ENCODE data around the gene GFOD1. TPM values are rescaled to one million over a fixed set of nuclear protein-coding genes. Genes with fewer than 3 reads are reported as not detected.
A peak's percentile ranks its signal among the peaks of the same experiment; 100 is the strongest.
"Not testable (repeated sequence)": the region's sequence is repeated elsewhere in the genome, so short reads cannot be mapped to it uniquely, and the experiment has no call there.

The GFOD1 gene
- total and polyA plus RNA-seq, 2 experiments from 2014 or later: 16.2 to 30.5 TPM

DNA sequence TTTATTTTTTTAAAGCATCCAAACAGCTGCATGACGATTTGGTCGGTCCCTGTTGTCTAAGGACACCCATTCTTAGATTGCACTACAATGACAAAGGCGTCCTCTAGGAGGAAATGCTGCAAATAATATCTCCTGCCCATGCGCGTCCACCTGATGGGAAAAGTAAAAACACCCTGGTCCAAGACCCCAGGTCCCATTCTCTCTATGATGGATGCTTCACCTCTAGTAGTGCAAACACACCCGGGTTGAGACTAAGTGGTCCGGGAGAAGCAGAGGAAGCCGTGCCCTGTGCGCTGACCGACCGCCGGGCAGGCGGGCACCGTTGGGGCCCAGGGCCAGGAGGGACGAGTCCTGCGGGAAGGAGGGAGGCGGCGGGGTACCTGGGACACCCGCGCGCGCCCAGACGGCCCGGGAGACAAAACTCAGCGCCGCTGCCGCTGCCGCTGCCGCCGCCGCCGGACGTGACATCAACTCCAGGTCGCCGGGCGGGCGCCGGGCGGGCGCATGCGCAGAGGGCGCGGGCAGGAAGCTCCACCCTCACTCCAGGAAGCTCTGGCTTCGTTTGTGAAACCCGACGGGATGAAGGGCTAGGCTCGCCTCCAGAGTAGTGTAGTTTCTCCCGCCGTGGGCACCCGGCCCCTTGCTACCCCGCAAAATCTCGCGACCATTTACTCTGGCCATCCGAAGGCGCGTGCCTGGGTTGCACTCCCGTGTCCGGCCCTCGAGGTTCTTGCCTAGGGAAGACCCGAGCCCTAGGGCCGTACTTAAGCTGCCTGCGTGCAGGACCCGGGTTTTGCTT is 159.1 kb downstream of the GFOD1 start, which contains the start of gene TBC1D7:
TSS of gene TBC1D7 (minus strand) at position 462 of the 799 bp plus-strand sequence. CDS start 1,639 bp downstream, outside the sequence.
- Histone ChIP-seq H3K27me3 (no peaks in the 10 kb centered on the region), H3K4me3 (peak within 1 kb of the TSS; percentile 91), H3K4me1 (ENCODE audit: low read depth) (peaks cover 34% of the 10 kb centered on the region), H3K27ac (peak within 1 kb of the TSS; percentile 92), H3K9me3 (ENCODE audit: low read depth) (no peaks in the 10 kb centered on the region), H3K36me3 (peaks cover 18% of the 10 kb centered on the region)
- TF ChIP-seq CTCF (IDR thresholded peaks at IDR 0.05; ENCODE audit: low read depth, low read length): peak; percentile 18
- DNase-seq (ENCODE audit: low read depth in 1 of 2, low spot score in 1 of 2): peak; percentile 92 to 94

DNA sequence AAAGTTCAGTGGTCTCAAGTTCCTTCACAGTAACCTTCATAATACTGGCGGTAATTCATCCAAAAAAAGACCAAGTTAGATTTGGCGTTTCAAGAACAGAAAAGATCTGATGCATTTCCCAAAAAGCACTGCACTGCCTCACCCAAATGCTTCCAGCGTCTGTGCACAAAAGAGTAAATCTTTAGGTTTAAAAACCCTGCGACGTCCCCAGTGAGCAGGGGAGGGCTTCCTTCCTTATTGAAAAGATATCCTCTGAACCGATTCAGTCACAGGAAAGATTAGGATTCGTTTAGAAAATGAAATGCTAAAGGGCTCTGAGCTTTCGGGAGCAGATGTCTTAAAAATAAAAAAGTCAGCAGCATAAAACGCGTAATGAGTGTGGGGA is 159.7 kb downstream of the GFOD1 start:
- H3K4me1 ChIP-seq (ENCODE audit: low read depth): peaks cover 40% of the 10 kb centered on the region
- peaks cover 18% of the 10 kb centered on the region for H3K36me3 ChIP-seq
- H3K27ac ChIP-seq: peak overlapping the region; percentile 92
- H3K4me3 ChIP-seq: peak overlapping the region; percentile 91
- no peak for TF ChIP-seq CTCF (IDR thresholded peaks at IDR 0.05; ENCODE audit: low read depth, low read length)
- no peaks in the 10 kb centered on the region for H3K9me3 ChIP-seq (ENCODE audit: low read depth)
- no peak for DNase-seq (ENCODE audit: low read depth in 1 of 2, low spot score in 1 of 2)
- no peaks in the 10 kb centered on the region for H3K27me3 ChIP-seq

GRCh38 chr6:13326031-13326586 is 161.3 kb downstream of the GFOD1 start:
- H3K36me3 ChIP-seq: peaks cover 23% of the 10 kb centered on the region
- not testable (repeated sequence) for H3K27ac ChIP-seq; DNase-seq (ENCODE audit: low read depth in 1 of 2, low spot score in 1 of 2); H3K9me3 ChIP-seq (ENCODE audit: low read depth); H3K27me3 ChIP-seq; H3K4me3 ChIP-seq
- H3K4me1 ChIP-seq (ENCODE audit: low read depth): peaks cover 32% of the 10 kb centered on the region

DNA sequence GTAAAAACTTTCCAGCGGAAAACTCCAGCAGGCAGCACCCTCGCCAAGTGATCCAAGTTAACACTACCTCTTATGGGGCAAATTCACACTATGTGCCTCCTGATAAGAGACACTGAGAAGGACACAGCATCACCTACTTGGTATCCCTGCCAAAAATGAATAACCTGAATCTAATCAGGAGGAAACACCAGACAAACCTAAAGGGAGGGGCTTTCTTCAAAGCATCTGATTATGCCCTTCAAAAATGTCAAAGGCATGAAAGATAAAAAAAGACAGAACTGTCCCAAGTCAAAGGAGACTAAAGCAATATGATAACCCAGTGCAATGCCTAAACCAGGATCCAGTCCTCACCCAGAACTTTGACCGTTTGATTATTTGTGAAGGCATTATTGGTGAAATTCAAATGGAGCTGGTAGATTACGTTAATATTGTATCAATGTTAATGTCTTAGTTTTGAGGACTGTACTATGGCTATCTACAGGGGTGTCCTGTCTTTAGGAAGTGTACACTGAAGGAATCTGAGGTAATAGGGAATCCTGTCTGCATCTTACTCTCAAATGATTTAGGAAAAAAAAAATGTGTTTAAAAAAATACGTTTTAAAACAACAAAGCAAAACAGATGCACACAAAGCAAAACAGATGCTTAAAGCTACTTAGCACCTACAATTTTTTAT is 167.4 kb downstream of the GFOD1 start:
- DNase-seq (ENCODE audit: low read depth in 1 of 2, low spot score in 1 of 2): no peak
- H3K4me3 ChIP-seq: no peak overlapping the region

GRCh38 chr6:13318821-13319220 is 168.6 kb downstream of the GFOD1 start:
- TF ChIP-seq CTCF (IDR thresholded peaks at IDR 0.05; ENCODE audit: low read depth, low read length): no peak
- H3K4me1 ChIP-seq (ENCODE audit: low read depth): peaks cover 12% of the 10 kb centered on the region
- no peak overlapping the region for H3K27ac ChIP-seq
- peaks cover 64% of the 10 kb centered on the region for H3K36me3 ChIP-seq
- H3K27me3 ChIP-seq: no peaks in the 10 kb centered on the region
- no peak overlapping the region for H3K4me3 ChIP-seq
- DNase-seq (ENCODE audit: low read depth in 1 of 2, low spot score in 1 of 2): no peak
- H3K9me3 ChIP-seq (ENCODE audit: low read depth): no peaks in the 10 kb centered on the region

More for the DNA sequence above, 167.4 kb downstream of the GFOD1 start:
- Histone ChIP-seq H3K27me3 (no peaks in the 10 kb centered on the region), H3K4me1 (ENCODE audit: low read depth) (peaks cover 12% of the 10 kb centered on the region), H3K36me3 (peaks cover 67% of the 10 kb centered on the region), H3K9me3 (ENCODE audit: low read depth) (no peaks in the 10 kb centered on the region), H3K27ac (no peak overlapping the region)
- no peak for TF ChIP-seq CTCF (IDR thresholded peaks at IDR 0.05; ENCODE audit: low read depth, low read length)
